ENCODE measurements around the gene RAB43.

Gene RAB43

DNA sequence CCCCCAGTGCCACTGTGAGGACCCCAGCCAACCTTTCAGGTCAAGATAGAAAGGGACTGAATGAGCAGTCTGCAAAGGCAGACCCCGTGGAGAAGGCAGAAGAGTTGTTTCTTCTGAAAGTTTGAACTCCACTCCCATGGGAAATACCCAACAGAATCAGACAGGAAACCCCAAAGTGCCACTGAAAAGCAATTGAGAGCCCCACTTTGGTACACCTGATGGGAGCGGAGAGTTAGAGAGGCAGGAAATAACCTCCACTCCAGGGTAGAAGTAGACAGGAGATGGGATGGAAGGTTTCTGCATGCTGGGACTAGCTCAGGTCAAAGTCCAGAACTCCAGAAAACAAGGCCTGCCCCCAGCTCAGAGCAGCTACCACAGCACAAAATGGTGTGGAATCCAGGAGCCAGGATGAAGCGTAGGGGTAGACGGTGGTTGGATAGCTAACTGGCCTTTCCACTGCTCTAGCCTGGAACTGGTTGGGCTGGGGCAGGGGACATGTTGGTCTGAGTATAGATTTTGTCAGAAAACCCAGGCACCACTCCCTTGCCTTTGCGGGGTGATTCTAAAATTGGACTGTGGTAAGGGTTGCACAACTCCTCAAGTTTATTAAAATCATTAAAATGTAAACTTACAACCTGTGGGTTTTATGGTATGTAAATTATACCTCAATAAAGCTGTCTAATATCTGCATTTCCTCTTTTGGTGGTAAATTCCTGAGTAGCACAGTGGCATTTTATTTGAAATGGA, 1.9 kb upstream of the RAB43 start:
- TF ChIP-seq, protein P1, sequence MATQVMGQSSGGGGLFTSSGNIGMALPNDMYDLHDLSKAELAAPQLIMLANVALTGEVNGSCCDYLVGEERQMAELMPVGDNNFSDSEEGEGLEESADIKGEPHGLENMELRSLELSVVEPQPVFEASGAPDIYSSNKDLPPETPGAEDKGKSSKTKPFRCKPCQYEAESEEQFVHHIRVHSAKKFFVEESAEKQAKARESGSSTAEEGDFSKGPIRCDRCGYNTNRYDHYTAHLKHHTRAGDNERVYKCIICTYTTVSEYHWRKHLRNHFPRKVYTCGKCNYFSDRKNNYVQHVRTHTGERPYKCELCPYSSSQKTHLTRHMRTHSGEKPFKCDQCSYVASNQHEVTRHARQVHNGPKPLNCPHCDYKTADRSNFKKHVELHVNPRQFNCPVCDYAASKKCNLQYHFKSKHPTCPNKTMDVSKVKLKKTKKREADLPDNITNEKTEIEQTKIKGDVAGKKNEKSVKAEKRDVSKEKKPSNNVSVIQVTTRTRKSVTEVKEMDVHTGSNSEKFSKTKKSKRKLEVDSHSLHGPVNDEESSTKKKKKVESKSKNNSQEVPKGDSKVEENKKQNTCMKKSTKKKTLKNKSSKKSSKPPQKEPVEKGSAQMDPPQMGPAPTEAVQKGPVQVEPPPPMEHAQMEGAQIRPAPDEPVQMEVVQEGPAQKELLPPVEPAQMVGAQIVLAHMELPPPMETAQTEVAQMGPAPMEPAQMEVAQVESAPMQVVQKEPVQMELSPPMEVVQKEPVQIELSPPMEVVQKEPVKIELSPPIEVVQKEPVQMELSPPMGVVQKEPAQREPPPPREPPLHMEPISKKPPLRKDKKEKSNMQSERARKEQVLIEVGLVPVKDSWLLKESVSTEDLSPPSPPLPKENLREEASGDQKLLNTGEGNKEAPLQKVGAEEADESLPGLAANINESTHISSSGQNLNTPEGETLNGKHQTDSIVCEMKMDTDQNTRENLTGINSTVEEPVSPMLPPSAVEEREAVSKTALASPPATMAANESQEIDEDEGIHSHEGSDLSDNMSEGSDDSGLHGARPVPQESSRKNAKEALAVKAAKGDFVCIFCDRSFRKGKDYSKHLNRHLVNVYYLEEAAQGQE (IDR thresholded peaks at IDR 0.05; ENCODE audit: insufficient read depth in 1 of 2, low read depth in 2 of 2, low read length in 2 of 2): no peak
- no peak for TF ChIP-seq SIN3A (IDR thresholded peaks at IDR 0.05; ENCODE audit: borderline replicate concordance, insufficient read depth, low read length)
- no peak for TF ChIP-seq TAF1 (IDR thresholded peaks at IDR 0.05; ENCODE audit: borderline replicate concordance, insufficient read depth, low read length)
- no peak for TF ChIP-seq POLR2AphosphoS5 (IDR thresholded peaks at IDR 0.05; ENCODE audit: low read depth, low read length)
- no peak for TF ChIP-seq FOXP2 (optimal IDR thresholded peaks at IDR 0.05; ENCODE audit: borderline replicate concordance, extremely low read depth, extremely low read length, insufficient read depth)

DNA sequence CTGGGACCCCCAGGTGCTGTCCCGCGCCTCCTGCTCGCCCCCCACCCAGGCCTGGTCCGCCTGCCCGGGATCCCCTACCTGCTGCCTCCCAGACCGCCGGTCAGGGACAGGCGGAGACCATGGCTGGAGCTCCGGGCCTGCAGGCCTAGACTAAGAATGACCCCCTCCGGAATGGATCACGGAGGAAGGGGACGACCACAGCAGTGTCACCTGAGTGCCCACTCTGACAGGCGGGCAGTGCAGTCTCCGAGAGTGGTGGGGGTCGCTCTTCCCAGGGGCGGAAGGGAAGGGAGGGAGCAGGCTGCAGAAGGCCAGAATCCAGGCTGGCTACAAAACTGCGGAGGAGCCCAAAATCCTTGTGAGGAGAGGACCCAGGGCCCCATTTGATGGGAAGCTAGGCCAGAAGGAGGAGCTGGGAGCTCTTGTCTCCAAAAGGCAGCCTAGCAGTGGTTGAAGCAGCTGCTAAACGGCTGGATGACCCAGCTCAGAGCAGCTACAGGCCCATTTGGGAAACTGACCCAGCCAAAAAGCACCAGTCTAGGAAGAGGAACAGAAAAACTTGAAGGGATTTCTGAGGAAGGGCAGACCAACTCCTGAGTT, 908 bp upstream of the RAB43 start:
- TF ChIP-seq FOXP2 (optimal IDR thresholded peaks at IDR 0.05; ENCODE audit: borderline replicate concordance, extremely low read depth, extremely low read length, insufficient read depth) (no peak), SIN3A (IDR thresholded peaks at IDR 0.05; ENCODE audit: borderline replicate concordance, insufficient read depth, low read length) (no peak), POLR2AphosphoS5 (IDR thresholded peaks at IDR 0.05; ENCODE audit: low read depth, low read length) (no peak), TAF1 (IDR thresholded peaks at IDR 0.05; ENCODE audit: borderline replicate concordance, insufficient read depth, low read length) (no peak)
- TF ChIP-seq, protein P1 (IDR thresholded peaks at IDR 0.05; ENCODE audit: insufficient read depth in 1 of 2, low read depth in 2 of 2, low read length in 2 of 2): no peak

DNA sequence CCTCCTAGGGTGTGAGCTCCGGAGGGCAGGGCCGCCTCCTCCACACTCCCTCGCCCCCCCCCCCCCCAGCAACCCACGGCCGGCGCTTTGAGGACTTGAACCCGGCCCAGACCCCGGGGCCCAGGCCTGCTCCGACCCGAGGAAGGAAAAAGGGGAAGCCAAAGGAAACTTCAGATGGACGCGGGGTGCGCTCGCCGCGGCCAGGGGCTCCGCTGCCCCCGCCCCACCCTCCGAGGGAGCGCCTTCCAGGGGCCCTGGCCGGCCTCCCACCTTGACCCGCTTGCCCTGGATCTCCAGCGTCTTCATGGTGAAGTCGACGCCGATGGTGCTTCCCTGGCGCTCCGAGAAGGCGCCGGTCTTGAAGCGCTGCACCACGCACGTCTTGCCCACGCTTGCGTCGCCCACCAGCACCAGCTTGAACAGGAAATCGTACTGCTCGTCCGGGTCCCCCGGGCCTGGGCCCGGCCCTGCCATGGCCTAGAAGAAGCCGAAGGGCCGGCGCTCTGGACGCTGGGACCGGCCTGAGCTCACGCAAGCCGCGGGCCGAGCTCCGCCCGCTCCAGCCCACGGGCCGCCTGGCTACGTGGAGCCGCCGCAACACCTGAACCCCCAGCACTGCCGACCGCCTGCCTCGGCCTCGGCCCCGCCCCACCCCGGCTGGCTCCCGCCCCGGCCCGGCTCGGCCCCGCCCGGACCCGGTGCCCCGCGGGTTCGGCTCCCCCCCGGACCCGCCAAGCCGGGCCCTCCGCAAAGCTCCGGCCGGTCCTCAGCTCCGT, 400 bp downstream of the RAB43 start:
- TF ChIP-seq FOXP2 (optimal IDR thresholded peaks at IDR 0.05; ENCODE audit: borderline replicate concordance, extremely low read depth, extremely low read length, insufficient read depth) (peak; percentile 15), TAF1 (IDR thresholded peaks at IDR 0.05; ENCODE audit: borderline replicate concordance, insufficient read depth, low read length) (no peak), POLR2AphosphoS5 (IDR thresholded peaks at IDR 0.05; ENCODE audit: low read depth, low read length) (no peak), SIN3A (IDR thresholded peaks at IDR 0.05; ENCODE audit: borderline replicate concordance, insufficient read depth, low read length) (no peak)
- TF ChIP-seq, protein P1 (IDR thresholded peaks at IDR 0.05; ENCODE audit: insufficient read depth in 1 of 2, low read depth in 2 of 2, low read length in 2 of 2): no peak

DNA sequence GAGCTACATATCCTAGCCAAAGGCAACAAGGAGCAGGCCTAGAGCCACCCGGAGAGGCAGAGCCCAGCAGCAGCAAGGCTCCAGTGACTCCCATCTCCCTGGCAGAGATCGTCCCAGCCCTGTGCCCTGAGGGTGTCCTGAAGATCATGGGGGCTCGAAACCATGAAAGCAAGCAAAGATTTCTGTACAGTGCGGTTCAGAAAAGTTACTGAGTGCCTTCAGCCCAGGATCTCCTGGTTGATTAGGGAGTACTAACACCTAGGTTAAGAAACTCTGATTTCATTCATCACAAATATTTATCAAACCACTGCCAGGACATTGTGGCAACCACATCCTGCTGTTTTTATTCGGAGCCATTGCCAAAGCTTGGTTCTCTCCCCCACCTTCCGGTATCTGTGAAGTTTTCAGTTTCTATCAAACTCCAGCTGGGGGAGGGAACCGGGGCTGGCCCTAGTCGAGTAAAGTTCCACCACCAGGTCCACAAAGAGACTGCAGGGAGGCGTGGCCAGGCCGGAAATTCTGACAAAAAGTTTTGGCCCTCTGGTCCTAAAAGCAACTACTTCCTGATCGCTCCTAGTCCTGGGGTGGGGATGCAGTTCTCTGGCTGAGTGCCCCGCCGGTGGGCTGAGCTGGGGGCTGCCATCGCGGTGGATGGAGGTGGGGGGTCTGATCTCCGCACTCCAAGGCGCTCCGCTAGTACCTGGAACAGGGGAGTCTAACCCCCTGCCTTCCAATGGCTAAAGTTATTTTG, 1.2 kb downstream of the RAB43 start:
- TF ChIP-seq, protein P1 (IDR thresholded peaks at IDR 0.05; ENCODE audit: insufficient read depth in 1 of 2, low read depth in 2 of 2, low read length in 2 of 2): no peak
- TF ChIP-seq TAF1 (IDR thresholded peaks at IDR 0.05; ENCODE audit: borderline replicate concordance, insufficient read depth, low read length) (peak; percentile 70; the same call in 1 of the 2 replicates), FOXP2 (optimal IDR thresholded peaks at IDR 0.05; ENCODE audit: borderline replicate concordance, extremely low read depth, extremely low read length, insufficient read depth) (peak; percentile 15), SIN3A (IDR thresholded peaks at IDR 0.05; ENCODE audit: borderline replicate concordance, insufficient read depth, low read length) (peak; percentile 78; the same call in 1 of the 2 replicates), POLR2AphosphoS5 (IDR thresholded peaks at IDR 0.05; ENCODE audit: low read depth, low read length) (peak; percentile 73; the same call in 1 of the 2 replicates)

All from PFSK-1 (cell line).